AG20443 (cell line): ENCODE results near the gene ADO.

ENCODE experiments used
- DNase-seq: peaks from one replicate; pipeline ENCODE4 v3.0.0; 2012; ENCODE audit warnings: low spot score, mixed read lengths

The ADO gene

DNA sequence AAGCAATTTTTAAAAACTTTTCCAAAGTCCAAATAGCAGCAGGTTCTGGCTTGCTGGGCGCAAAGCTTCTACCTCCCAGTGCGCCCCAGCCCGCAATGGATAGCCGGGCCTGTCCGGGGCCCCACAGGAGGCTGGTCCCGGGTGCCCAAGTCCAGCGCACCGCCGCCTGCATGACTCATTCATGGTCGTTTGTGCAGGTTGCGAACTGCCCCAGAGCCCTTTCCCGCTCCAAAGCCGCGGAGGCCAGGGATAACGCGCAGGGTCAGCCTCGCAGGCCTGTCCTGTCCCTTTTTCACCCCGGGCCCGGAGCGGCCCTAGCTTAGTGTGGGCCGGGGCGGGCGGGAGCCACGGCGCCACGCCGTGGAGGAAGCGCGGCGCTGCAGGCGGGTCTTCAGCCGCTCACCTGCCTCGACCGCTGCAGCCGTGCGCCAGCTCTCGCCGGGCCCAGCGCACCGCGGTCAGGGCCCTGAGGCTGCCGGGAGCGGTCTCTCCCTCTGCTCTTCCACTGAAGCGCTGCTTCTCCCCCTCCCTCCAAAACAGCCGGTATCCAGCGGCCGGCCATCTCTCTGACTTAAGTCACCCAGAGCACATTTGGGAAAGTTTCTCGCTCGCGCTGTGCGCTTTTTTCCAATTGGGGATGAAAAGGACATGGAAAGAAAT is 13.4 kb downstream of the ADO start:
- peak; percentile 88 for DNase-seq

DNA sequence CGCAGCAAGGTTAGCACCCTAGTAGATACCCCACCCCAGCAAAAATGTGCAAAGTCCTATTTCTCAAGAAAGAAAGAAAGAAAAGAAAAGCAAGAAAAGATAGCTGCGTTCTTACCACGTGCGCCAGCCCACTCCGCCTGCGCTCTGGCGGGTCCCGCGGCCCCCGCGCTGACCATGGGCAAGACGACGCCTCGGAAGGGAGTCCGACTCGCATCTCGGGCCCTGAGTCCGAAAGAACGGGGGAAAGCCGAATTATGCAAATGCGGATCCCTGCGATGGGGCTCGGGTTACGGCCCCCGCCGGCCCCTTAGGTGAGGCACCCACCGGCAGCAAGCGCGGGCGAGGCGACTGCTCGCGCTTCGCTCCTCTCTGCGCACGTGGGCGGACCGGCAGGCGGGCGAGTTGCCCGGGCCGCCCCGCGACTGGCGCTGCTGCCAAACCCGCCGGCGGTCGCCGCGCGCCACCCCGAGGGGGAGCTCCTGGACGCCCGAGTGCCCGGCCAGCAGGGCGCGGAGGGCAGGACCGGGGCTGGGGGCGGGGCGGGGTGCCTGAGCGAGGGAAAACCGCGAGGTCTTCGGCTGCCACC is 14.0 kb downstream of the ADO start:
- peak; percentile 36 for DNase-seq

DNA sequence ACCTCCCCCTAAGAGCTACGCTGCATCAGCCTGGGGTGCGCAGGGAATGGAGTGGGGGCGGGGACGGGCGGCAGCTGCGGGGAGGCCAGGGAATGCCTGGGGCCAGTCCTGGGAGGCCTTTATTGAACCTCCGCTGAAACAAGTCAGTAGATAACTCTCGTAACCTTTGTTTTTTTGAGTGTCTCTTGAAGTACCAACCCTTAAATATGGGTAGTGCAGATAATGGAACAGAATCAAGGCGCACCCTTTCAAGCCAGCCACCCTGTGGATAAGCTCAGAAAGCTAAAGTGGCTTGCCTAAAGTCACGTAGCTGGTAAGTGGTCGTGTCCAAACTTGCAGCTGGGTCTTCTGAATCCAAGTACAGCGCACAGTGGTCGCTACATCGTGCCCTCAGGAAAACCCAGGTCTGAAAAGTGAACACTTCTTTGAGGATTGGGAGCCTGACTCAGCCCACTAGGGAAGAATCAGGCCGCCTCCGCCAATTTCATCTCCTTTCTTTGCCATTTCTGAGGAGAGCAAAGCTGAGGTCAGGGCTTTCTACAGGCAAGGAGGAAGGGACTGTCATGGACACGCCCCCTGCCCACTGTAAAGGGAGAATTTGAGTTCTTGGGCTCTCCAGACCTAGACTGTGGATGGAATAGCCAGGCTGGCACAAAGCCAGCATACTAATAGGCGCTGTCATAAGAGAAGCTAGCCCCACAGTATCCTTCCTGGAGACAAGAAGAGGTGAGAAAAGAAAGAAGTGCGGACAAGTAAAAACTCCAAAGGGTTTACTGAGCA is 14.8 kb downstream of the ADO start:
- no peak for DNase-seq

DNA sequence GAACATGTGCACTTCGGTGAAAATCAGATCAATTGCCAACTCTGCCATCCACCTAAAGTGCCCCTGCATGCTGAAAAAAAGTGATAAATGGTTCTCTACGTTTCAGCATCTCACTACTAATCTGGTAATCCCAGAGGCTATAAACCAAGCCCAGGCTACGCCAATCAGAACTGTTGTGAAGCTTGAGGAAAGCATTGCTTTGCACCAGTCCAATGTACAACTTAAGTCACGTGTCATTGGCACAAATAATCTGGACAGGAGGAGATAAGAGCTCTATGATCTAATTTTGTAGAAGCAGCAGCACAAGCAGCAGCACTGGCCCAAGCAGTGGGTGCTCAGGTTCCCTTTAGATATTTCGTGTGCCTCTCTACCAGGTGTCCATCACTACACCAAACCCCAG is 16.1 kb downstream of the ADO start:
- no peak for DNase-seq

DNA sequence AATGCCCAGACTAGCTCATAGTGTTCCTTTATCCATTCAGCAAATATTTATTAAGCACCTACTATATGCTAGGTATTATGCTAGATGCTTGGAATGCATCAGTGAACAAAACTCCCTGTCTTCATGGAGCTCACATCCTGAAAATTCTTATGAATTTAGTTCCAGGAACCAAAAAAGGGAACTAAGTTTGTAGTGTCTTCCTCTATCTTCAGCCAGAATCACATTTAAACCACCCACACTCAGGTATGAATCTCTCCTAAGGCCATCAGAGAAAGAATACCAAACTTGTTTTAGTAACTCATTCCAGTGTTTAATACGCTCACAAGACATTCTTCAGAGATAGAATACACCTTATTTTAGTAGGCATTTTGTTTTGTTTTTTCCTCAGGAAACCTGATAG is 21.8 kb downstream of the ADO start:
- no peak for DNase-seq

DNA sequence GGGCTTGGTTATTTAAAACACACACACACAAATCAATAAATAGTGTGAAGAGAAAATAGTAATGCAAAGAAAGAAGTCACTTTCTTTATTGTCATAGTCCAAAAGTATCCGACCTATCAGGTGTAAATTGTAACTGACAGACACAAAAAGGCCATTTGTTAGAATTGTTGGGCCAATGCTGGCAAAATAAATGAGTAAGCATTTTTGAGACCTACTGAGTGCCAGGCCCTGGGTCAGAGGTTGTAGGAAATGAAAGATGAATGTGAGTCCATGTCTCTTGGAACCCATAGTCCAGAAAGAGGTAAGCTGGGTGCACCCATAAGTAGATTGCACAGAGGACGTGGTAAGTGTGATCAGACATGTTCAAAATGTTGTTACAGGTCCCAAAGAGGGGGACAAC is 25.1 kb downstream of the ADO start:
- no peak for DNase-seq

DNA sequence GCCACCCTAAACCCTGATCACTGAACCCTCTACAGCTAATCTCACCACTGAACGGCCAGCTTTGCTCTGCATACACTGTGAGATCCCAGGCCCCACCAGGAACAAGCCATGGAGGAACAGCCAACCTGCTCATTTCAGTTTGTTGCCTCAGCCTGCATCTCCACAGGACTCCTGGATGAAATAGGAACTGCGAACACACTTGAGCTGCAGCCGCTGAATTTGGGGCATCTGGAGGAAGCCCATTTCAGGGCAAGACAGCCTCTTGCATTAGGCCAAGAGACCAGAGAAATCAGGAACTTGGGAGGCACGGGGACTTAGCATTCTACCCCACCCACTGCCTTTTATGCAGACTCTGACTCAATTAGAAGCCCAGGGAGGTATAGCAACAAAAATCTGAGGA is 26.2 kb downstream of the ADO start:
- DNase-seq = no peak

DNA sequence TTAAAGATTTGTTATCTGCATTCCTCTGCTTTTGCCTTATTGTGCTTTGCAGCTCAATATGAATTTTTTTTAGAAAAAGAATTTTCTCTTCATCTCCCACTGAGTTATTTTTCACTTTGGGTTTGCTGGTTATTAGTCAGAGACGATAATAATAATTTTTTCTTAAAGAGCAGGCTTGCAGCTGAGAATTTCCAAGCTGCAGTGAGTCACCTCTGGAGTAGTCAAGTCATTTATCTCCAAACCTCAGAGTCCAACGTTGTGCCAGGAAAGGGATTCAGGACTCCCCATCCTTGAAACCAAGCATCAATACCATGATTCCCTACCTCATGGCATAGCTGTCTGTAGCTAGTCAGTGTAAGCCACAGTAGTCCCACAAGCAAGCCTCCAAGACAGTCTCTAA is 26.8 kb downstream of the ADO start:
- peak; percentile 73 for DNase-seq

DNA sequence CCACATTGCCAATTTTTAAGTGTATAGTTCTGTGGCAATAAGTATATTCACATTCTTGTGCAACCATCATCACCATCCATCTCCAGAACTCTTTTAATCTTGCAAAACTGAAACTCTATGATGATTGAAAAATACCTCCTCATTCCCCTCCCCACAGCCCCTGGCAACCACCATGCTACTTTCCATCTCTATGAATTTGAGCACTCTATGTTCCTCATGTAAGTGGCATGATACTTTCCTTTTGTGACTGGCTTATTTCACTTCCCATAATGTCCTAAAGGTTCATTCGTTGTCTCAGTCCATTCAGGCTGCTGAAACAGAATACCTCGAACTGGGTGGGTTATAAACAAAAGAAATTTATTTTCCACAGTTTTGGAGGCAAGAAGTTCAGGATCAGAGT is 35.1 kb downstream of the ADO start:
- no peak for DNase-seq

DNA sequence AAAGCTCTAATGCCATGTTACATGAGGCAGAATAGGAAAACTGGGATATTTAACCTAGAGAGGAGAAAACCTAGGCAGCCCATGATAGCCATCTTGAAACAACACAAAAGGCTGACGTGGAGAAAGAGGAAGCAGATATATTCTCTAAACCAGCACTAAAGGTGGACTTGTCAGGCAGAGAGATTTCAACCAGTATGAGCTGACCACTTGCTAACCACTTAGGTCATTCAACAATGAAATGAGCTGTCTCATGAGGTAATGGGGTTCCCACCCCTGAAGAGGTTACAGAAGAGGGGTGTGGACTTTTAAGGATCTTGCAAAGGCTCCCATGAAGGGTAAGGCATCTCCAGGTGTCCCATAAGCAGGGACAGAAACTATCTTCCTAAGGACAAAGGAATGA is 38.5 kb downstream of the ADO start:
- no peak for DNase-seq

DNA sequence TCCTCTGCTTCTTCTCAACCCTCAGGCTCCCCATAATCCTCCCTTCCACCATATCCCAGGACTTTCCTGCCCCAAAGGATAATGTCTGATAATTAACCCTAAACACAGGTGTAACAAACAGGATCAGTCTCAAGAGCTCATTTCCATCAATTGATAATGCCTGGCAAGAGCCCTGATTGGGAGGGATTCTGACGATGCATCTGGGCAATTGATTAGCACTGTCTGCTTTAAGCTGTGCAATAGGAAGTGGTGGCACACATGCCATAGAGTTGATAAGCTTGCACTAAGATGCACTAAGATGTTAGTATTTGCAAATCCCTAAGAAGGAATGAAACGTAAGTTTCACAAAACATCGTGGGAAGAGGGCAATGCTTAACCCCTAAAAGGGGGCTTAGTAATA is 39.1 kb downstream of the ADO start:
- no peak for DNase-seq

DNA sequence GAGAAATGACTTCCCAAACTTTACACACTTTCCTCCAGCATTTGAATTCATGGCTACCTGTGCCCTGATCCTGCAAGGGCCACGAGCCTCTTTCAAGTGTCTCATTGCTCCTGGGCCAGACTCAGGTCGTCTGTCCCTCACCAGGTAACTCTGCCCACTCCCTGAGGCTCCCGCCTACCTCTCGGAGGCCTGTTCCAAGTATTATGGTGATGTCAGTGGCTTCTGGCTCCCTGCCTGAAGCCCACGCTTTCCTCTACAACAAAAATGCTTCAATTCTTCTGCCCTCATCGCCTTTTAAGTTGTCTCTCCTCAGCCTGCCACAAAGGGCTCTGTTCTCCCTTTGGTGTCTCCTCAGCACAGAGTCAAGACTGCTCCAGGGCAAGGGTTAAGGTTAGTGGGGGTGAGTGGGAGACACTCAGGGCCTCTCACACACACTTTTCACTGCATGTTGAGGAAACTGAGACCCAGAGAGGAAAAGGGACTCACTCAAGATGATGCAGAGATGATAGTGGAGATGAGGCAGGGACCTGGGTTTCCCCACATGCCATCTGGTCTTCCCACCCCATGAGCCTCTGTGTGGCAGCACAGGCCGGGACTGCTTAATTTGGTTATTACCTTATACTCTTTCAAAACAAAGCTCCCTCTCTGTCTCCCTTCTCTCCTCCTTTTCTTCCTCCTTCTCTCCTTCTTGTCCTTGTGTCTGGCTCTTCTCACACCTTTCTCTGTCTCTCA is 39.9 kb downstream of the ADO start:
- no peak for DNase-seq

DNA sequence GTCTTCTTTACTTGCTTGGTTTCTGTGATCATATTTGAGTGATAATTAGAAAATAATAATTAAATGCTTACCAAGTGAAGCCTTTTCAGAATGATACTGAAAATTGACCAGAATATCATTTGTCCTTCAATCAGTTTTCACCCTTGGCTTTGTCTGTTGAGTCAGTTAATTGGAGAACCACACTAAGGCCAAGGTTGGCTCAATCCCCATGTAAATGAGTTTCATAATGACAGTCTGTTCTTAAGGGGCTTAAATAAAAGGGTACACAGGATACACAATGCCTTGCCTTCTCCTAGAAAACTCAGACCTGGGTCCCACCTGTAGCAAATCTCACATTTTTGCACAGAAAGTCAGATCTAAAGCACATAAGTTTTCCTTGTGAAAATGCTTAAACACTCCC is 42.9 kb downstream of the ADO start:
- no peak for DNase-seq

DNA sequence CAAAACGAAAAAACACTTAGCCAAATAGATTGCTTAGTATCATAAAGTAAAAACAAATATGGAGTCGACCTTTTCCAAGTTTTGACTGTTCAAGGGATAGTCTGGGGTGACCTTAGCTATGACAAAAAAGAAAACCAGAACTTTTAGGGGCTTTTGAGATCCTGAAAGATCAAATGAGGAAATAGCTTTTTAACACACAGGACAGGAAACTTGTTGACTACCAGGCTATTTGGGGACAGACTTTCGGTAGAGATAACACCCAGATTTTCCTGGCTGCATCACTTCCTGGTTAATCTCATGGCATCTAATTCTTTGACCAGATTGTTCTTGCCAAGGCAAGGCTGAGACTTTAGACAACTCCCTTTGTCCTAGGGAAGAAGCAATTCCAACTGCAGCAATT is 46.1 kb downstream of the ADO start:
- no peak for DNase-seq

DNA sequence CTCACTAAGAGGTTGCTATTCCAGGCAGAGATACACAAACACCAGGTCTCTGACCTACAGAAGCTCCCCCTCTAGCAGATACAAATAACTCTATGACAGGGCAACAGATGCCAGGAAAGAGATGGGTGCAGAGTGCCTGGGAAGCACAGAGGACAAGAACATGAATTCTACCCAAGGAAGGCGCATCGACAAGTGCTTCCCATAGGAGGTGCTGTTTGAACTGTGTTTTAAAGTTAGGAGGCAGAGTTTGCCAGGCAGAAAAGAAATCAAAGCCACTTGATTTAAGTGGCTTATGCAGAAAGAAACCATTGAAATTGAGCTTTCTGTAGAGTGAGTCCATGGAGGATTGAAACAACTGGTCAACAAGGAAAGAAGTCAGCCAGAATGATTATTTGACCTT is 46.9 kb downstream of the ADO start:
- DNase-seq = no peak

DNA sequence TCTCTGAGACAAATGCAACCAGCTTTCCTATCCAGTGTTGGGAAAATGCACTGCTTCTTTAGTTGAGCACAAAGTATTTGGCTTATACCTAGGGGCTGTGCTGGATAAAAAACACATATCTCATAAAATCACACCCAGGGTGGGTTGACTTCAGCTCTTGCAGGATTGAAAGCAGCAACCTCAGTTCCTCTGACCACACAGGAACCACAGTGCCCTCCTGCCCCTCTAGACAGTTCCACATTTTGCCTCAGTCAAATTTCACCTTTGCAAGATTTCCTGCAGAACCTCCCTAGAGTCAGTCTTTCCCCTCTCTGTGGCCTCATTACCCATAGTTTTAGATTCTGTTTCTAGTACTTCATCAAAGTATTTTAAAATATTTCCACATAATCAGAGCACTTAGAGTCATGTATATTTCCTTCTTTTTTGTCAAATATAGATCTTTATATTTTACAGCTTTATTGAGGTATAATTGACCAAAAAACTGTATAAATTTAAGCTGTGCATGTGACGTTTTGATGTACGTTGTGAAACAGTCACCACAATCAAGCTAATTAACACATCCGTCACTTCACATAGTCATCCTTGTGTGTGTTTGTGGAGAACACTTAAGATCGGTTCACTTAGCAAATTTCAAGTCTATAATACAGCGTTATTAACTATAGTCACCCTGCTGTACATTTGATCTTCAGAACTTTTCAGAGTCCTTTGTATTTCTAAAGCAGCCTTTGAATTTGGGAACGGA is 48.6 kb downstream of the ADO start:
- no peak for DNase-seq

DNA sequence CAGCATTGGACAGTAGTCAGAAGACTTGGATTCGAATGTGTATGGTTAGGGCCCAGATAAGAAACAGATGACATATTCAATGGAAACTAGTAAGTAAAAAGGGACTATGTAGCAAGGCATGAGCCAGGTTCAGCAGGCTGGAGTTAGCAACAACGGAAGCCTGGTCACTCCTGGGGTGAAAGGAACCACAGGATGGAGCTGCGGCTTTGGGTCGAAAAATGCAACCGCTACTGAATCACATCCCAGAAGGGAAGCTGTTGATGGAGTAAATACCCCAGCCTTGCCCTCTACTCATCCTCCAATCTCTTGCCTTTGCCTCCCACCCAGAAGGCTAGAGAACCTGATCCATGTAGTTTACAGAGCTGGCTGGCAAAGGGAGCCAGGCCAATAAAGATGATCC is 49.2 kb downstream of the ADO start:
- DNase-seq = no peak

DNA sequence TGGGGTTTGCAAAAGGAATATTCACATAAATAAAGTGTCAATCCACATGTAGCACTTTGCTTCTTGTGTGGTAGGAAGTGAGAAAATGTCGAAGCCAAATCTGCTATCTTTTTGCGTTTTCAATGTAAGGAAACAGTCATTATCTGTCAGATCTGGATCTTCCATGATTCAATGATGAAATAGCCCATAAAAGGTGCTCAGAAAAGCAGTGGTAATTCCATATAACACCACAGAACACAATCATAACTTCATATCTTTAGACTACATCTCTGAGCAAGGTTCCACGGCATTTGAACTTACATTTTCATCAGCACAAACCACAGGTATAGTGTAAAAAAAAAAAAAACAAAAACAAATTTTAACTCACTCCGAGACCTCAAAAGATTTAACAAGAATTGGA is 51.5 kb downstream of the ADO start:
- no peak for DNase-seq
